OCI-LY7 (cell line): ENCODE measurements around the gene CD247. TPM values are rescaled to one million over a fixed set of nuclear protein-coding genes. Genes with fewer than 3 reads are reported as not detected.

Experiments
- BruUV-seq: library from RNA; stranded (reverse); fragments of 400-500 nt; replicated peaks from 2 replicates; lab custom pipeline; 2021; lab: Mats Ljungman, UMichigan
- CTCF ChIA-PET: fragments of 300-600 bp; sonication (Branson Sonifier 250); formaldehyde crosslinking; loops from one replicate; lab custom pipeline; 2022; ENCODE audit warnings: antibody characterized with exemption; ENCODE audit not compliant: unreplicated experiment; lab: Charles Lee
- POLR2A ChIA-PET: fragments of 300-600 bp; sonication (Branson Sonifier 250); formaldehyde crosslinking; loops from one replicate; lab custom pipeline; 2022; ENCODE audit warnings: antibody characterized with exemption; lab: Charles Lee
- DNase-seq: peaks from one replicate; pipeline ENCODE4 v3.0.0-alpha.2; 2015; ENCODE audit warnings: low spot score
- H2AFZ ChIP-seq: fragments of 200-600 bp; sonication (generic), shearing (Covaris generic); 2 replicates; pipeline ENCODE4 v1.6.1; 2014; ENCODE audit warnings: mild to moderate bottlenecking, antibody characterized with exemption, low read length, moderate library complexity
- H3K27ac ChIP-seq: fragments of 200-600 bp; sonication (generic); 2 replicates; pipeline ENCODE4 v1.5.1; 2014; ENCODE audit warnings: mixed run types, low read depth, mild to moderate bottlenecking, moderate library complexity, low read length, inconsistent platforms; ENCODE audit not compliant: poor library complexity, severe bottlenecking
- H3K36me3 ChIP-seq: fragments of 200-600 bp; sonication (generic); 2 replicates; pipeline ENCODE4 v1.6.1; 2014; ENCODE audit warnings: mild to moderate bottlenecking, antibody characterized with exemption, low read length, moderate library complexity, mixed read lengths; ENCODE audit not compliant: insufficient read depth
- H3K4me1 ChIP-seq: fragments of 200-600 bp; sonication (generic); 2 replicates; pipeline ENCODE4 v1.5.1; 2014; ENCODE audit warnings: mild to moderate bottlenecking, low read length; ENCODE audit not compliant: insufficient read depth, poor library complexity, severe bottlenecking
- H3K4me2 ChIP-seq: fragments of 200-600 bp; sonication (generic); 2 replicates; pipeline ENCODE4 v1.6.1; 2014; ENCODE audit warnings: mild to moderate bottlenecking, low read length
- H3K4me3 ChIP-seq: fragments of 200-600 bp; sonication (generic); 2 replicates; pipeline ENCODE4 v1.5.1; 2014; ENCODE audit warnings: mild to moderate bottlenecking, low read depth, low read length; ENCODE audit not compliant: poor library complexity, severe bottlenecking
- H3K79me2 ChIP-seq: fragments of 200-600 bp; sonication (generic); 2 replicates; pipeline ENCODE4 v1.6.1; 2016; ENCODE audit warnings: low read depth, mild to moderate bottlenecking, low read length, moderate library complexity, mixed read lengths; ENCODE audit not compliant: insufficient read depth
- H3K9me2 ChIP-seq: fragments of 200-600 bp; sonication (generic); 2 replicates; pipeline ENCODE4 v1.6.1; 2016; ENCODE audit warnings: mild to moderate bottlenecking, low read length, mixed read lengths; ENCODE audit not compliant: insufficient read depth
- H3K9me3 ChIP-seq: fragments of 200-600 bp; sonication (generic); 2 replicates; pipeline ENCODE4 v1.6.1; 2014; ENCODE audit warnings: mild to moderate bottlenecking, mixed run types, low read length, mixed read lengths
- H4K20me1 ChIP-seq: fragments of 200-600 bp; sonication (generic); 2 replicates; pipeline ENCODE4 v1.6.1; 2014; ENCODE audit warnings: mild to moderate bottlenecking, antibody characterized with exemption, low read length, moderate library complexity, mixed read lengths; ENCODE audit not compliant: insufficient read depth
- CTCF ChIP-seq: fragments of 200-600 bp; sonication (generic); conservative IDR thresholded peaks from 2 replicates; pipeline ENCODE4 v1.5.1; 2014; ENCODE audit warnings: mild to moderate bottlenecking, antibody characterized with exemption, low read length, moderate library complexity, mixed read lengths
- EZH2phosphoT487 ChIP-seq: fragments of 200-600 bp; sonication (generic); IDR thresholded peaks from 2 replicates; pipeline ENCODE4 v1.6.1; 2018; ENCODE audit warnings: low read depth, borderline replicate concordance, mild to moderate bottlenecking, mixed run types, antibody characterized with exemption, low read length, moderate library complexity, mixed read lengths
- intact Hi-C: fragments of 100-400 bp; cut with micrococcal nuclease; formaldehyde crosslinking; loops from one replicate; pipeline ENCODE4 v1.10.0; 2022; ENCODE audit not compliant: unreplicated experiment
- total RNA-seq, 2 experiments: library from RNA; depleted of rRNA in 1 of 2; stranded (reverse); fragments of >200 nt in 1 of 2; shearing (Covaris generic) in 1 of 2; gene quantifications; 2 replicates each; pipeline ENCODE4 v1.2.3, GENCODE V29; 2014 to 2022

CD247 gene
- total RNA-seq, 2 experiments from 2014 or later: 1.6 to 2.2 TPM

GRCh38 chr1:167435484-167435883 is 82.8 kb downstream of the CD247 start:
- Histone ChIP-seq H3K9me3 (no peaks in the 10 kb centered on the region), H2AFZ (no peak overlapping the region), H3K36me3 (no peaks in the 10 kb centered on the region), H3K4me1 (peaks cover 45% of the 10 kb centered on the region), H3K79me2 (no peaks in the 10 kb centered on the region), H4K20me1 (no peaks in the 10 kb centered on the region), H3K4me3 (no peak overlapping the region), H3K4me2 (no peak overlapping the region), H3K27ac (no peak overlapping the region), H3K9me2 (no peaks in the 10 kb centered on the region)
- CTCF ChIA-PET: no interaction called here
- intact Hi-C loops: no loop called here
- no peak for DNase-seq
- BruUV-seq: no TSS peak
- POLR2A ChIA-PET: no interaction called here
- TF ChIP-seq CTCF (no peak), EZH2phosphoT487 (no peak)

GRCh38 chr1:167434306-167434705 is 84.0 kb downstream of the CD247 start:
- intact Hi-C loops: no loop called here
- Histone ChIP-seq H3K79me2 (no peaks in the 10 kb centered on the region), H3K4me1 (peaks cover 49% of the 10 kb centered on the region), H3K4me2 (no peak overlapping the region), H3K36me3 (no peaks in the 10 kb centered on the region), H2AFZ (no peak overlapping the region), H4K20me1 (no peaks in the 10 kb centered on the region), H3K9me3 (no peaks in the 10 kb centered on the region), H3K9me2 (no peaks in the 10 kb centered on the region), H3K4me3 (no peak overlapping the region), H3K27ac (no peak overlapping the region)
- ChIA-PET CTCF (no interaction called here), POLR2A (interaction anchor here (0.6 kb wide), 1 partner anchor 160 kb away, joined by 4 read pairs; no protein-coding TSS in a partner anchor)
- no TSS peak for BruUV-seq
- no peak for DNase-seq
- TF ChIP-seq EZH2phosphoT487: no peak
- TF ChIP-seq CTCF: no peak

GRCh38 chr1:167433884-167434283 is 84.4 kb downstream of the CD247 start:
- Histone ChIP-seq H3K36me3 (no peaks in the 10 kb centered on the region), H3K4me3 (no peak overlapping the region), H3K9me2 (no peaks in the 10 kb centered on the region), H3K4me2 (no peak overlapping the region), H4K20me1 (no peaks in the 10 kb centered on the region), H3K79me2 (no peaks in the 10 kb centered on the region), H3K27ac (no peak overlapping the region), H3K4me1 (peaks cover 45% of the 10 kb centered on the region), H2AFZ (no peak overlapping the region), H3K9me3 (no peaks in the 10 kb centered on the region)
- DNase-seq: no peak
- CTCF ChIA-PET: no interaction called here
- TF ChIP-seq EZH2phosphoT487: no peak
- no peak for TF ChIP-seq CTCF
- intact Hi-C loops: no loop called here
- BruUV-seq: no TSS peak
- POLR2A ChIA-PET: interaction anchor here (1.0 kb wide), 1 partner anchor 164 kb away, joined by 3 read pairs; no protein-coding TSS in a partner anchor
